Endothelial cell of umbilical vein (primary cell): Measurements from ENCODE around the gene USP25. TPM values are rescaled to one million over a fixed set of nuclear protein-coding genes. Genes with fewer than 3 reads are reported as not detected.

Source experiments
- BruUV-seq: library from RNA; stranded (reverse); fragments of 400-500 nt; replicated peaks from 2 replicates; lab custom pipeline; 2021; lab: Mats Ljungman, UMichigan
- CTCF ChIA-PET: fragments of 300-600, 350-600 bp; sonication (Branson Sonifier 250); formaldehyde crosslinking; loops from one replicate; lab custom pipeline; 2021; ENCODE audit warnings: antibody characterized with exemption, inconsistent platforms; lab: Charles Lee
- POLR2A ChIA-PET: fragments of 300-600, 350-600 bp; sonication (Branson Sonifier 250); formaldehyde crosslinking; loops from one replicate; lab custom pipeline; 2021; ENCODE audit warnings: antibody characterized with exemption, inconsistent platforms; lab: Charles Lee
- DNase-seq: peaks from one replicate; pipeline ENCODE4 v3.0.0-alpha.2; 2011; ENCODE audit warnings: low read depth, low spot score
- FAIRE-seq: peaks from 2 replicates; lab custom pipeline; 2011; peaks lifted over from hg19 to GRCh38; lab: Jason Lieb, UNC
- H2AFZ ChIP-seq: 2 replicates; pipeline ENCODE4 v1.6.0; 2012; ENCODE audit warnings: low read depth, low read length, control low read depth, inconsistent platforms
- H3K27ac ChIP-seq: 2 replicates; pipeline ENCODE4 v1.5.1; 2011; ENCODE audit warnings: low read depth, mild to moderate bottlenecking, control low read depth, low read length, moderate library complexity; ENCODE audit not compliant: insufficient read depth
- H3K27me3 ChIP-seq, 2 experiments: 2 replicates each; pipeline versions ENCODE4 v1.6.0 to v1.6.1; 2011; ENCODE audit warnings: low read length in 2 of 2, mixed read lengths in 1 of 2; ENCODE audit not compliant: control insufficient read depth in 2 of 2, insufficient read depth in 2 of 2
- H3K36me3 ChIP-seq, 2 experiments: 2 replicates in 1 of 2; 3 replicates in 1 of 2; pipeline ENCODE4 v1.5.1; 2011; ENCODE audit warnings: low read length in 2 of 2, mild to moderate bottlenecking in 1 of 2, moderate library complexity in 1 of 2; ENCODE audit not compliant: control insufficient read depth in 2 of 2, insufficient read depth in 2 of 2; ENCODE audit errors: extremely low read depth in 1 of 2
- H3K4me1 ChIP-seq: 3 replicates; pipeline ENCODE4 v1.5.1; 2011; ENCODE audit warnings: mild to moderate bottlenecking, low read length; ENCODE audit not compliant: control insufficient read depth, insufficient read depth; ENCODE audit errors: extremely low read depth
- H3K4me2 ChIP-seq: 2 replicates; pipeline ENCODE4 v1.6.1; 2011; ENCODE audit warnings: low read length, control low read depth, mixed read lengths; ENCODE audit not compliant: insufficient read depth
- H3K4me3 ChIP-seq, 3 experiments: fragments of 200-600 bp in 1 of 3; sonication (generic), shearing (Covaris generic) in 1 of 3; replicated peaks in 1 of 3; 2 replicates each; pipeline ENCODE4 v1.5.1; 2011 to 2016; ENCODE audit warnings: control low read depth in 3 of 3, low read length in 3 of 3, mild to moderate bottlenecking in 2 of 3, inconsistent platforms in 1 of 3, low read depth in 1 of 3, moderate library complexity in 1 of 3; ENCODE audit not compliant: insufficient read depth in 1 of 3
- H3K79me2 ChIP-seq: 2 replicates; pipeline ENCODE4 v1.6.0; 2012; ENCODE audit warnings: low read length, inconsistent platforms; ENCODE audit not compliant: control insufficient read depth, insufficient read depth
- H3K9ac ChIP-seq: replicated peaks from 2 replicates; pipeline ENCODE3; 2011; ENCODE audit warnings: low read length, control low read depth; ENCODE audit not compliant: insufficient read depth; ENCODE audit errors: extremely low read depth
- H3K9me1 ChIP-seq: replicated peaks from 3 replicates; pipeline ENCODE4 v1.6.0; 2011; ENCODE audit warnings: mild to moderate bottlenecking, low read length; ENCODE audit not compliant: control insufficient read depth, insufficient read depth; ENCODE audit errors: extremely low read depth
- H3K9me3 ChIP-seq: replicated peaks from 2 replicates; pipeline ENCODE4 v1.5.1; 2012; ENCODE audit warnings: low read length, inconsistent platforms; ENCODE audit not compliant: control insufficient read depth, insufficient read depth
- H4K20me1 ChIP-seq: replicated peaks from 2 replicates; pipeline ENCODE3; 2011; ENCODE audit warnings: mild to moderate bottlenecking, low read length; ENCODE audit not compliant: control insufficient read depth, insufficient read depth; ENCODE audit errors: extremely low read depth
- EZH2 ChIP-seq: IDR thresholded peaks from 2 replicates; pipeline ENCODE4 v1.6.1; 2012; ENCODE audit warnings: borderline replicate concordance, low read depth, mild to moderate bottlenecking, moderate library complexity, low read length, inconsistent platforms; ENCODE audit not compliant: severe bottlenecking
- FOS ChIP-seq: IDR thresholded peaks from 2 replicates; pipeline ENCODE4 v1.6.1; 2011; ENCODE audit warnings: mild to moderate bottlenecking, low read length, moderate library complexity, borderline replicate concordance; ENCODE audit not compliant: insufficient read depth
- GATA2 ChIP-seq: IDR thresholded peaks from 2 replicates; pipeline ENCODE4 v1.7.0; 2011; ENCODE audit warnings: low read depth, mild to moderate bottlenecking, moderate library complexity, mixed read lengths, low read length; ENCODE audit not compliant: insufficient read length, insufficient read depth
- JUN ChIP-seq: IDR thresholded peaks from 2 replicates; pipeline ENCODE4 v1.6.1; 2011; ENCODE audit warnings: borderline replicate concordance, low read depth; ENCODE audit not compliant: insufficient read length, insufficient read depth
- MYC ChIP-seq: IDR thresholded peaks from one replicate; pipeline ENCODE4 v1.6.1; 2011; ENCODE audit warnings: mild to moderate bottlenecking, low read depth, low read length
- POLR2A ChIP-seq: IDR thresholded peaks from 2 replicates; pipeline ENCODE4 v1.6.1; 2012; ENCODE audit warnings: low read depth, mild to moderate bottlenecking, control low read depth, low read length
- POLR2AphosphoS5 ChIP-seq: IDR thresholded peaks from 2 replicates; pipeline ENCODE4 v1.6.1; 2012; ENCODE audit warnings: low read depth, mild to moderate bottlenecking, control low read depth, low read length, moderate library complexity; ENCODE audit not compliant: insufficient read depth
- dilution Hi-C: fragments of 300-500 bp; cut with MboI; formaldehyde crosslinking; loops from one replicate; pipeline ENCODE4 v1.15.0; 2019; ENCODE audit warnings: low sequenced_read_pairs; ENCODE audit not compliant: extremely low pct_ligation_motif_present
- intact Hi-C: fragments of 100-400 bp; cut with micrococcal nuclease; formaldehyde crosslinking; loops from one replicate; pipeline ENCODE4 v1.10.0; 2022
- polyA plus RNA-seq, 4 experiments: library from polyadenylated mRNA; depleted of rRNA in 3 of 4; stranded (reverse) in 3 of 4; unstranded in 1 of 4; fragments of >200 nt; gene quantifications; 2 replicates each; pipeline versions ENCODE4 v1.2.1 to v1.2.3, GENCODE V29; 2011 to 2012; ENCODE audit warnings: missing spikeins in 1 of 4
- total RNA-seq: library from RNA; stranded (reverse); gene quantifications from 2 replicates; pipeline ENCODE4 v1.2.3, GENCODE V29; 2021
- TF ChIP-seq, protein P1 (sequence below), 2 donors: IDR thresholded peaks; 1 replicate in 1 of 2; 2 replicates in 1 of 2; pipeline ENCODE4 v1.5.1; 2011; ENCODE audit warnings: low read length in 2 of 2, mild to moderate bottlenecking in 2 of 2, moderate library complexity in 2 of 2, control low read depth in 1 of 2, inconsistent platforms in 1 of 2, low read depth in 1 of 2; ENCODE audit not compliant: insufficient read depth in 1 of 2; ENCODE audit errors: extremely low read depth in 1 of 2
- TF ChIP-seq, protein P2 (sequence below): IDR thresholded peaks from 2 replicates; pipeline ENCODE4 v1.6.1; 2011; ENCODE audit not compliant: insufficient read depth, insufficient read length

USP25 gene
- total and polyA plus RNA-seq, 2 donors (not counting 3 experiments of a cell fraction or from before 2014, with no cell fraction given), result 14.4 to 67.5 TPM

DNA sequence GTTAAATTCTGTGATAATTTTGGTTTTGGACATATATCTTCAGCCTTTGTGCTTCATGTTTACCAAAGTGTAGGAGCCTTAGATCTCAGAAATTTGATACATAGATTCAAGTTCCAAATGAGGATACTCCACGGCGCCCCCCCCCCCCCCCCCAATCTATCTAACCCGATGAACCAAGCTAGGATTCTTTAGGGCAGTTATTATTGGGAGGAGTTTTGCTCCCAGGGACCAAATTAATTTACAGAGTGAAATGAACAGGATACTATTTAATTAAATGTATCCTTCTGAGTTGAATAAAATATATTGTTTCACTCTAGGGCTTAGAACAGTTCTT, 3.2 kb downstream of the USP25 start:
- H3K4me1 ChIP-seq, result peaks cover 39% of the 10 kb centered on the region
- H4K20me1 ChIP-seq, result peaks cover 3% of the 10 kb centered on the region
- H3K27ac ChIP-seq, result no peak overlapping the region
- no TSS peak for BruUV-seq
- TF ChIP-seq POLR2A (no peak), EZH2 (no peak), MYC (no peak), POLR2AphosphoS5 (no peak), FOS (no peak), GATA2 (no peak), JUN (no peak)
- TF ChIP-seq, protein P1, sequence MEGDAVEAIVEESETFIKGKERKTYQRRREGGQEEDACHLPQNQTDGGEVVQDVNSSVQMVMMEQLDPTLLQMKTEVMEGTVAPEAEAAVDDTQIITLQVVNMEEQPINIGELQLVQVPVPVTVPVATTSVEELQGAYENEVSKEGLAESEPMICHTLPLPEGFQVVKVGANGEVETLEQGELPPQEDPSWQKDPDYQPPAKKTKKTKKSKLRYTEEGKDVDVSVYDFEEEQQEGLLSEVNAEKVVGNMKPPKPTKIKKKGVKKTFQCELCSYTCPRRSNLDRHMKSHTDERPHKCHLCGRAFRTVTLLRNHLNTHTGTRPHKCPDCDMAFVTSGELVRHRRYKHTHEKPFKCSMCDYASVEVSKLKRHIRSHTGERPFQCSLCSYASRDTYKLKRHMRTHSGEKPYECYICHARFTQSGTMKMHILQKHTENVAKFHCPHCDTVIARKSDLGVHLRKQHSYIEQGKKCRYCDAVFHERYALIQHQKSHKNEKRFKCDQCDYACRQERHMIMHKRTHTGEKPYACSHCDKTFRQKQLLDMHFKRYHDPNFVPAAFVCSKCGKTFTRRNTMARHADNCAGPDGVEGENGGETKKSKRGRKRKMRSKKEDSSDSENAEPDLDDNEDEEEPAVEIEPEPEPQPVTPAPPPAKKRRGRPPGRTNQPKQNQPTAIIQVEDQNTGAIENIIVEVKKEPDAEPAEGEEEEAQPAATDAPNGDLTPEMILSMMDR (IDR thresholded peaks at IDR 0.05; ENCODE audit: extremely low read depth in 1 of 2, insufficient read depth in 1 of 2, low read depth in 1 of 2, low read length in 2 of 2), result no peak
- TF ChIP-seq, protein P2, sequence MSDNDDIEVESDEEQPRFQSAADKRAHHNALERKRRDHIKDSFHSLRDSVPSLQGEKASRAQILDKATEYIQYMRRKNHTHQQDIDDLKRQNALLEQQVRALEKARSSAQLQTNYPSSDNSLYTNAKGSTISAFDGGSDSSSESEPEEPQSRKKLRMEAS, result no peak
- H3K79me2 ChIP-seq, result peaks cover 80% of the 10 kb centered on the region
- H3K9me3 ChIP-seq, result no peaks in the 10 kb centered on the region
- FAIRE-seq (no peak), DNase-seq (no peak)
- H3K4me2 ChIP-seq, result peak overlapping the region; percentile 100
- peak overlapping the region; percentile 92 for H3K9ac ChIP-seq
- CTCF ChIA-PET, result interaction anchor here (0.7 to 2.6 kb wide), 2 partner anchors 16 to 19 kb away, joined by 3 to 6 read pairs; no protein-coding TSS in a partner anchor
- POLR2A ChIA-PET, result no interaction called here
- H3K36me3 ChIP-seq, result no peaks in the 10 kb centered on the region
- intact Hi-C loops, result loop anchor here (1.0 to 5.0 kb wide), 3 partner anchors 8 to 671 kb away; partner anchors contain the start of gene NRIP1
- no peaks in the 10 kb centered on the region for H3K9me1 ChIP-seq
- H3K27me3 ChIP-seq, result no peaks in the 10 kb centered on the region
- no peak overlapping the region for H2AFZ ChIP-seq
- dilution Hi-C loops, result no loop called here
- H3K4me3 ChIP-seq, result peak overlapping the region in 2 of 3 experiments; percentile 95 to 99
